Dedifferentiated amniotic fluid mesenchymal stem cell (primary cell): Measurements from ENCODE around the gene AKAP6.

Experiments used
- DNase-seq: peaks from one replicate; pipeline ENCODE4 v3.0.0-alpha.2; 2016; ENCODE audit errors: extremely low spot score

The AKAP6 gene

GRCh38 chr14:32661216-32661615 lies 332.1 kb downstream of the AKAP6 start:
- no peak for DNase-seq

DNA sequence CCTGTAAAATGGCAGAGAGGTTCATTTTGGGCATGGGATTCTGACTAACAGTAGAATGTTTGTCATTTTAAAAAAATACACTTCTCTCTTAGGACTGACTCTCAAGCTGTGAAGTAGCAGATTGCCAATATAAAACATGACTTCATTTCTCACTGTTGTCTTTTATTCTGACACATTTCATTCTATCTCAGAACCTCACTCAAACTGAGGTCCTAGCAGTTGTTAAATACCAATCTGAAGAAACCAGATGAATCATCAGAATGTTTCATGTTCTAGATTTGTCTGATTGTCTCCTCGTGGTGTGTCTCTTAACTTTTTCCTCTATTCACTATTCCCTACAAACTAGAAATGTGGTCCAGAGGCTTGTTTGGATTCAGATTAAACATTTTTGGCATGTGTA lies 333.1 kb downstream of the AKAP6 start:
- no peak for DNase-seq

DNA sequence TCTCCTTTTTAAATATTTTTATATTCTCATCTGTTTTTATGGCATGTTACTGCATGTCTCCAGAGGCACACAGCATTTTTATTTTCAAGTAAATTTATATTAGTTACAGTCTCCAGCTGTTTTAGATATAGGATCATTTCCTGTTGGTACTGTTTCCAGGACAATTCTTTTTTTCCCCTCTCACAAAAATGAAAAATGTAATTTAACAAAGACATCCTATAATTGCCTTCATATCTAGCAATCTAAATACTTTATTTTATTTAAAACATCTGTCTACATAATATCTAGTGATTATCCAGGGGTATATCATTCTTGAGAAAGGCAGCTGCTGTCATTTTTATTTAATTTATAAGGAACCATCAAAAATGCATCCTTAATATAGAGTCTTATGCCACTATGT lies 337.2 kb downstream of the AKAP6 start:
- peak; percentile 43 for DNase-seq

DNA sequence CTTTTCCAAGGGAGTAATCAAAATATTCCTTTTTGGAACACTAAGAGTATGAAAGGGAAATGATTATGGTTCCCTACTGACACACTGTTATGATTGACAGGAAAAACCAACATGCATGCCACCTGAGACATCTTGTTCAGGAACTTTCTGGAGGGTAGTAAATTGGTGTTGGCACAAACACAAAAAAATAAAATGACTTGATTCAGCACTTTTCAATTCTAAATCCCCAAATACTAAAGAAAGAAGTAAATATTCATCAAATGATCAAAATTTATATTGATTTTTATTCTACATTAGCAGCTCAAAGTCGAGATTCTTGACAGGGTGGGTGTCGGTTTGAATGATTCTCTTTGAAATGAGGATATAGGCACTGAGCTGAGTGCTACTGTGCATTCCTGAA lies 338.2 kb downstream of the AKAP6 start:
- no peak for DNase-seq

- no peak for DNase-seq
Measured at GRCh38 chr14:32667791-32668190, 338.7 kb downstream of the AKAP6 start.

- DNase-seq, result no peak
Measured at GRCh38 chr14:32669391-32669790, 340.3 kb downstream of the AKAP6 start.

DNA sequence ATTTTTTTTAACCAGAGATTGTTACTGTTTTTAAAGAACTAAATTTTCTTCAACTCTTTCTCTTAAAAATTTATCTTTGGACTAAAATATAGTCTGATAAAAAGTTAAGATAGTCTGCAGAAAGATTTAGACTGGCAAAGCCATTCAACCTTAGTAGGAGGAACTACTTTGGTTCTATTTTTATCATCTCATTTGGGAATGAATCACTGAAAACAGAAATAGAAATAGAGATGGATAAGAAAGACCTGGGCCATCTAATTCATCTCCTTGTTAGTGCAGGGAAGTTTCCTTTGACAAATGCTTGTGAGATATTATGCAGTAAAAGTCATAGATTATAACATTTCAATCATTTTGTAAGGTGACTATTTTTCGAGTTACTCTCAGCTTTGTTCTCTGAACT lies 346.3 kb downstream of the AKAP6 start:
- DNase-seq, result no peak

DNA sequence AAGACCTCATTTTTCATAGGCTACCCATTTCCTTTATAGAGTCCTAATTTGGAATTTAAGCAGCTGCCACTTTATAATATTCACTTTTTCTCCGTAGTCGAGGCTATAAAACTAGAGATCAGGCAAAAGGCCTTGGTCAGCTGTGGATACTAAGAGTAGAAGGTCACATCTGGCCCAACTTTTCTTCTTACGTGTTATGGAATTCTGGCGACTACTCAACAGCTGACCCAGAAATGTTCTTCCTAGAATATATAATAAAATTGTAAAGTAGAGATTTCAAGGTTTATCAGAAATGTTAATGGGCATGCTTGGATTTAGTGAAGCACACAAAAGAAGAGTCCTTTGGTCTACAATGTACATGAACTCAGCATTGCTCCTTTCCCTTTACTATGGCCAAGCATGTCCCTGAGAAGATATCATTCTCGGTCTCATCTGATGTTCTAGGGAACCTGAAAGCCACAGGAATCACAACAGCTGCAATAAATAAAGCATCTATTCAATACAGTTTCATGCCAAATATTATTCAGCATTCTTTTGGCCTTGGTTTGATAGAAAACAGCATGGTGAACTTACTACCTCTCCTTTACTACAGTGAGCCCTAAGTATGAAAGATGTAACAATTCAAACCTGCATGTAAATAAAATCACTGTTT lies 348.2 kb downstream of the AKAP6 start:
- DNase-seq, result no peak

GRCh38 chr14:32678088-32678487 lies 349.0 kb downstream of the AKAP6 start:
- DNase-seq, result no peak

DNA sequence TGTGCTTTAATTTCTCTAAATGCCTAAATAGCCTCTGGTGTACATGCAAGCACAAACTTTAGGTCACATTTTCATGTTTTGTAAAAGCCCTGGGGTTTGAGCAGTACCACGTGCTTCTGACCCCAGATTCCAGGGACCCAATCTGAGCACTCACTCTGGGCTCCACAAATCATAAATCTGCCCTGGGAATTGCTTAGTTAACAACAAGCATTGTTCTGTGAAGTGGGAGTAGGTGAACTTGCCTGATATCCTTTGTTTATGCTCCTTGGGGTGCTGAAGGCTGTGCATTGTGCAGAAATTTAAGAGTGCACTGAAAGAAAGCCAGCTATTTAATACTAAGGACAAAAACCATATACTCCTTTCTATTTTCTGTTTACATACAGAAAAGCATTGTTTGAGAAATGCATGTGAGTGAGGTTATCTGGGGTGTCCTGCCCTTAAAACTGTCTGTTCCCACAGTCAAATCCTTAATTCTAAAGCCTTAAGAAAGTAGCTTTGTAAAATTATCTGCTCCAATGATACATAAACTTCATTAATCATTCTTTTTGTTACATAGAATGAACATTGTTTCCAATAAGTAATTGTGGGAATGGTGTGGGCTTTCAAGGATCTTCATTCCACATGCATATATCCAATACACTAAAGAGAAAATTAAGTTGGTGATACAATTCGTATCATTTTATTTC lies 351.0 kb downstream of the AKAP6 start:
- no peak for DNase-seq

- no peak for DNase-seq
Measured at GRCh38 chr14:32681598-32681997, 352.5 kb downstream of the AKAP6 start.

- DNase-seq, result no peak
Measured at GRCh38 chr14:32682214-32682613, 353.1 kb downstream of the AKAP6 start.

GRCh38 chr14:32683679-32684078 lies 354.6 kb downstream of the AKAP6 start:
- no peak for DNase-seq

DNA sequence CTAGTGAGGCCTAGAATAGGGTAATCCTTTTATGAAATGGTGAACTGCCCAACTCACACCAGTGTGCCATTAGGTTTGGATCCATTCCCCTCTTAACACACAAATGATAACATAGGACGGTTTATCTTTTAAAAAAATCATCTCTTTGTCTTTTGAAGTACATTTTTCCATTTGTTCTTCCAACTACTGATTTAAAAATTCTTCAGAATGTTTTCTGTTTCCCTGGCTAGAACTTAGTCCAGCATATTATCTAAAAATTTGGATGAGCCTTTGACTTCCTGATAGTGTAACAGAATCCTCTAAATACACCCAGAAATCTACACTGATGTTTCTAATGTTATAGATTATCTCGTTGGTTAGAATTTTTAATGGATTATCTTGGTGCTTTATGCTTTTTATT lies 359.8 kb downstream of the AKAP6 start:
- no peak for DNase-seq

DNA sequence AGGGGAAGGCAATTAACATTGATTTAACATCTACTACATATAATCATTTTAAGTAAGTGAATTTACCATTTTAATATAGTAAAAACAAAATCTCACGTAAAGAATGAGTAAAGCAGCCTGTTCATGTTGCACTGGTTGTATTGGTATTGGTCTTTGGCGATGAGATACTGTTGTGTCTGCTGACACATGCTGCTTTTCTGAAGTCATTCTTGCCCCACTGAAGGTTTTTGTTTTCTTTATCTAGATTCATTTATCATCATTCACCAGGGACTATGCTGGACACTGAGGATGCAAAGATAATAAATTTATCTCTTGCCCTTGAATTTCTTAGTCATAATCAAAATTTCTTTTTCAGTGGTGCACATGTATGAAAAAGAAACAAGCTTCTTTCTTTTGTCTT lies 363.3 kb downstream of the AKAP6 start:
- no peak for DNase-seq

DNA sequence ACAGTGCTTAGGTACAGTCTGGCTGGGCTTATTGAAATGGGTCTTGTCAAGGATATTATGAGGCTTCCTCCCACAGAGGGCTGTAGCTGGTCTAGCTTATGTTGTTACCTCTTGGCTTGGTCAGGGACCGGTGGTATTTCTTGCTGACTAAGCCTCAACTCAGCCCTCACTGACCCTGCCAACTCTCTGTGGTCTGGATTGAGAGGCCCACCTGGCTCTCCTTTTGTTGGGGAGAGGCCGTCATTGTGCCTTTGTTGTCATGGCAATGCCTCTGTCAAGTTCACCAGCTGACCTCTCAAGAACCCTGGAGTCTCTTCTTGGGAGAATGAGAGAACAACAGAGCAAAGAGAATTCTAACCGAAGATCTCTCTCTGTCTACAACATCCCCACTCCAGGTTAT lies 364.0 kb downstream of the AKAP6 start:
- DNase-seq, result no peak

GRCh38 chr14:32694795-32695449 lies 365.8 kb downstream of the AKAP6 start:
- DNase-seq, result no peak

DNA sequence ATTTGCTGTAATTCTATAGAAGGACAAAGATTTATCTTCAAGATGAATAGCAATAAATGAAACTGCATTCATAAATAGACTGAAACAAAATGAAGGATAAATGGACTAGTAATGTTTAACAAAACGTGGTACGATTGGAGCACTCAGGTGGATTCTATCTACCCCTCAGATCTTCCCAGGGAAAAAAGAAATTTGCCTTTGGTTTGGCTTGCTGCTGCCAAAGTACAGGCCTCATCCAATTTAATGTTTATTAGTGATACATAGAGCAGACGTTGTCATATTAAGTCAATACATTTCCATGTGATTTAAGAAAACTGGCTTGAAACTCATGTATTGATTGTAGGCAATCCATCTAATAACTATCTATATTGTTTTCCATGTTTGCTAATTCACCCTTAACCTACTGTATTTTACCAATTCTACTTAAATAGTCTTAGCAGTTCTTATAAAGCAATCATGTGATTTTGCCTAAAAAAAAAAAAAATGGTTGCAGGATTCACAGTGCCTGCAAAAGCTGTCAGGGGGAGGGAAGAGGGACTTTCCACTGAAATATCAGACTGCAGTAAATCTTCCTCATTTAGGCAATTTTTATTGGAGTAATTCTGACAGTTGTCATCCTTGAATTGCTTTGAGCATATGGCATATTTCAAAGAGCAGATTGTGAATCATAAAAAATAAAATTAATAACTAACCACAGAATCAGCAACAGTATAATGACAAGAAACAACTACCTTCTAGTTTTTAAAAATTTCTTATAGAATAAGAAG lies 367.4 kb downstream of the AKAP6 start:
- no peak for DNase-seq

GRCh38 chr14:32697114-32697513 lies 368.0 kb downstream of the AKAP6 start:
- no peak for DNase-seq

- DNase-seq, result peak; percentile 18
Measured at GRCh38 chr14:32697704-32698103, 368.6 kb downstream of the AKAP6 start.

DNA sequence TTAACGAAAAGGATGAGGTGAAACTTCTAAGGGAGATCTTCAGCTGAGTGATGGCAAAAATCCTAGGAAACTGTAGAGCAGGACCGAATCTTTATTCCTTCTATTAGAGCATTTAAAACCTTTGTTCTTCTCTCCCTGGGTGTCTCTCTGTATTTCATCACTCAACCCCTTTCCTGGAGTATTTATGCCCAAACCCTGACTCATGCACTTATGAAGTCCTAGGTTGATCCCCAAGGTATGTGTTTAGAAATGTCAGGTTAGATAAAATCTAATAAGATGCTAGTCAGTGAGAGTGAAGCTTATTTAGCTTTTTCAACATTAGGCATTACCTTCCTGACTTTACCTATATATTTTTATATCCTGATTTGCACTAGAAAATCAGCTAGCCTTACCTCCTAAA lies 369.7 kb downstream of the AKAP6 start:
- DNase-seq, result no peak

DNA sequence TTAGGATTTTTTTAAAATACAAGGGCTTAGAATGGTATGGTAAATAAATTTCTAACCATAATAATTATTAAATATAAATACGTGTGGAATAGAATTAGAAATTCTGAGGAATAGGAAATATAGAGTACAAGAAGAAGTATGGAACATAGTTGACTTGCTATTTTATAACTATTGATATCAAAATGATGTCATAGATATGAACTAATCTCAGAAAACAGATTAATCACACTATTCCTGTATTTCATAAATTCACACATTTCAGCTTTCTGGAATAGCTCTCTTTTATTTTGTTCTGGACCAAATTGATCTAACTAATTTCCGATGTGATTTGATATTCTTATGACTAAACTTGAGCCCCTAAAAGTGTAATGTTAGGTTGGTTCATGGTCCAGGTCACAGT lies 372.4 kb downstream of the AKAP6 start:
- DNase-seq, result no peak

DNA sequence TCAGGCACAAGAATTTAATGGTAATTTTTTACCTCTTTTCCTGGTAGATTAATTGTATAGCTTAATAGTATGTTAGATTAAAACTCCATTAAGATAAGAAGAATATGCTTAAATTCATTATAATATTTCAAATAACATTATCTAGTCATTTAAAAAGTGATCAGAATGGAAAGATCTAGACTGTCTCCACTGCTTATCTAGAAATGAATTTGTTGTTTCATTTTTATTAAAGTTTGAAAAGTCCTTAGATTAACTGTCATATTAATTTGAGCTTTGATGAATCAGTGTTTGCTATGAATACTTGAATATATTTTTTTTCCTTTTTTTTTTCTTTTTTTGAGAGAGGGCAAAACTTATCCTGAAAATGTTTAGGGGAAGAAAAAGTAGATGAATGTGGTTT lies 373.0 kb downstream of the AKAP6 start:
- no peak for DNase-seq
